C4-2B (cell line): ENCODE measurements around the gene CPA2.
"Not testable (repeated sequence)": the region's sequence is repeated elsewhere in the genome, so short reads cannot be mapped to it uniquely, and the experiment has no call there.

Experiments used
- CTCF ChIP-seq: fragments of 450-650 bp; conservative IDR thresholded peaks from 2 replicates; pipeline ENCODE4 v1.5.1; 2017; ENCODE audit warnings: mild to moderate bottlenecking
- ZFX ChIP-seq: fragments of 450-650 bp; IDR thresholded peaks from 2 replicates; pipeline ENCODE4 v1.6.1; 2017

GRCh38 chr7:130246491-130246890 lies 20.2 kb upstream of the CPA2 start:
- not testable (repeated sequence) for TF ChIP-seq ZFX, CTCF
